T-helper 1 cell treated with Interleukin-12 subunit alpha and Interleukin-12 subunit beta and Interleukin-4 antibody, amounts not matched to agents 30 μg/mL and 1 μg/mL, for 36 hours (primary cell): Measurements from ENCODE around the gene NFKB1.

Experiments used
- H3K27ac Mint-ChIP-seq: one replicate; pipeline ENCODE4 v1.8.0; 2021; ENCODE audit warnings: mild to moderate bottlenecking, mixed read lengths
- H3K27me3 Mint-ChIP-seq: one replicate; pipeline ENCODE4 v1.8.0; 2021; ENCODE audit warnings: low read depth, mixed read lengths
- H3K36me3 Mint-ChIP-seq: one replicate; pipeline ENCODE4 v1.8.0; 2021; ENCODE audit warnings: low read depth, mixed read lengths
- H3K4me1 Mint-ChIP-seq: one replicate; pipeline ENCODE4 v1.8.0; 2021; ENCODE audit warnings: low read depth, mixed read lengths
- H3K4me3 Mint-ChIP-seq: one replicate; pipeline ENCODE4 v1.8.0; 2021; ENCODE audit warnings: mild to moderate bottlenecking, moderate library complexity, mixed read lengths
- H3K9me3 Mint-ChIP-seq: one replicate; pipeline ENCODE4 v1.8.0; 2021; ENCODE audit warnings: mixed read lengths

NFKB1 gene

GRCh38 chr4:102506523-102506922 lies 5.4 kb downstream of the NFKB1 start:
- H3K27ac Mint-ChIP-seq: no peak overlapping the region
- no peaks in the 10 kb centered on the region for H3K27me3 Mint-ChIP-seq
- peaks cover 28% of the 10 kb centered on the region for H3K36me3 Mint-ChIP-seq
- peaks cover 43% of the 10 kb centered on the region for H3K4me1 Mint-ChIP-seq
- H3K4me3 Mint-ChIP-seq: no peak overlapping the region
- H3K9me3 Mint-ChIP-seq: no peaks in the 10 kb centered on the region

DNA sequence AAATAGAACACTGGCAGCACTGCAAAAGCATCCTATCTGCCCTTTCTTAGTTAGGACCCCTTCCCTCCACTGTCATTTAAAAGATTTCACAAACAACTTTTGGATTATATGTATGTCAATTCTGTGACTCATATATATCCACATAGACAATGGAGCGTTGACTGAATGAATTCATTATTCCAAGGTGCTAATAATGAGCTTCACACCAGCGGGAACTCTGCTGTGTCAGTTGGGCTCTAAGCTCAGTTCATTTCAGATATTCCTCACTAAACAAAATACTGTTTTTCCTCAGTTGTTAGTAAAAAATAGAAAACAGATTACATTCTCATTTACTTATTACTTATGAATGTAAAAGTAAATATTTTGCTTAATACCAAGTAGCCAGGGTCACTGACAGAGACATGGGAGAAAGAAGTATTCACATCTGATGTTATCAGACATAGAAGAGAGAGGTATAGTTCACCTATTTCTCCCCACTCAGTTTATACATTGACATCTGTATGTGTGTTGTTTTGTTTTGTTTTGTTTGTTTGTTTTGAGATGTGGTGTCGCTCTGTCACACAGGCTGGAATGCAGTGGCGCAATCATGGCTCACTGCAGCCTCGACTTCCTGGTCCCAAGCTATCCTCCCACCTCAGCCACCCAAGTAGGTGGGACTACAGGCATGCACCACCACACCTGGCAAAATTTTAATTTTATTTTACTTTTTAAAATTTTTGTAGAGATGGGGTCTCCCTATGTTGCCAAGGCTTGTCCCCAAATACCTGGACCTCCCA lies 10.9 kb downstream of the NFKB1 start:
- H3K36me3 Mint-ChIP-seq: peaks cover 39% of the 10 kb centered on the region
- peaks cover 38% of the 10 kb centered on the region for H3K4me1 Mint-ChIP-seq
- H3K27ac Mint-ChIP-seq: no peak overlapping the region
- H3K9me3 Mint-ChIP-seq: peaks cover 10% of the 10 kb centered on the region
- no peak overlapping the region for H3K4me3 Mint-ChIP-seq
- H3K27me3 Mint-ChIP-seq: no peaks in the 10 kb centered on the region

DNA sequence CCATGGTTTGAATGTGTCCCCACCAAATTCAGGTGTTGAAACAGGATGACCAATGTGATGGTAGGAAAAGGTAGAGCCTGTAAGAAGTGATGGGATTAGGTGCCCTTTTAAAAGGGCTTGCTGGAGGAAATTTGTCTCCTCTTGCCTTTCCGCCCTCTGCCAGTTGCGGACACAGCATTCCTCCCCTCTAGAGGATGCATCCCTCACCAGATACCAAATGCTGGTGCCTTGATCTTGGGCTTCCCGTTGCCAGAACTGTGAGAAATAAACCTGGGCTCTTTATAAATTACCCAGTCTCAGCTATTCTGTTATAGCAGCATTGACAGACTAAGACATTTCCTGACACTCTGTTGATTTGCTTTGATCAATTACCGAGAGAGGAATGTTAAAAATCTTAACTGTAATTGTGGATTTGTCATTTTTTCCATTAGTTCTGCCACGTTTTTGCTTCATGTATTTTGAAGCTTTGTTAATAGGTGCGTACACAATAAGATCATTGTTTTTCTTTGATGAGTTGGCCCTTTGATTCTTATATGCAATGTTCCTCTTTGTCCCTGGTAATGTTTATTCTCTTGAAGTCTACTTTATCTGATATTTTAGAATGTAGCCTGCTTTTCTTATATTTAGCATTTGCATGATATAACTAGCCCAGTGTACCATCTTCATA lies 13.3 kb downstream of the NFKB1 start:
- Mint-ChIP-seq H3K36me3 (peaks cover 37% of the 10 kb centered on the region), H3K4me1 (peaks cover 42% of the 10 kb centered on the region), H3K9me3 (peaks cover 10% of the 10 kb centered on the region), H3K27me3 (no peaks in the 10 kb centered on the region), H3K27ac (no peak overlapping the region), H3K4me3 (no peak overlapping the region)

DNA sequence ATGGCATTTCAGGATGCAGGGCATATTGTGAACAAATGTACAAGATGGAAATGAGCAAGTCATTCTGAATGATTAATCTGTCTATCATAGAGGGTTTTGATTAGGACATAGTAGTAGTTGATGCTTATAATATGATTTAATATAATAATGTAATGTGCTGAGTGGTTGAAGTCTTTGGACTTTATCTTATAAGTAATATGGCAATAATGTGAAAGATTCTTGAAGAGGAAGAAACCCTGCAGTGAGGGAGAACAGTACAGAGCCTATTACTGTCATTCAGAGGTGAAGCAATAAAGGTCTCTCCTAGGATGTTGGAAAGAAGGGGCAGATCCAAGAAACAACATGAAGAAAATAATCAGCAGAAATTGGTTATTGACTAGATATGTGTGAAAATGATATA lies 16.6 kb downstream of the NFKB1 start:
- no peaks in the 10 kb centered on the region for H3K27me3 Mint-ChIP-seq
- H3K4me3 Mint-ChIP-seq: no peak overlapping the region
- peaks cover 27% of the 10 kb centered on the region for H3K36me3 Mint-ChIP-seq
- peaks cover 49% of the 10 kb centered on the region for H3K4me1 Mint-ChIP-seq
- peaks cover 10% of the 10 kb centered on the region for H3K9me3 Mint-ChIP-seq
- H3K27ac Mint-ChIP-seq: no peak overlapping the region

DNA sequence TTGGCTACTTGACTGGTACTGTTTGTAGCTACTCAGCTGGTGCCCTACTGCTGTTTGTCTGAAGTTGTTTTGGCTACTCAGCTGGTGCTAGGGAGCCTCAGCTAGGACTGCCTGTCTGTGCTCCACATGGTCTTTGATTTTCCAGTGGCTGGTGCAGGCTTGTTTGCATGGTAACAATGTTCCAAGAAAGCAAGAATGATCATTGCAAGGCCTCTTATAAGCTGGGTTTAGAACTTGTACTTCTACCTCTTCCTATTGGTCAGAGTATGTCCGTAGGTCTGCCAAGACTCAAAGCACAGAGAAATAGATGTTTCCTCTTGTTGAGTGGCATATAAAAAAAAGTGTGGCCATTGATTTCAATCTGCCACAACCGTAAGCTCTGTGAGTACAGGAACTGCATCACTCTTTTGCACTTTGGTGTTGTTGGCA lies 17.6 kb downstream of the NFKB1 start:
- Mint-ChIP-seq H3K36me3 (peaks cover 27% of the 10 kb centered on the region), H3K27me3 (no peaks in the 10 kb centered on the region), H3K9me3 (peaks cover 10% of the 10 kb centered on the region), H3K4me1 (peaks cover 57% of the 10 kb centered on the region), H3K4me3 (no peak overlapping the region), H3K27ac (no peak overlapping the region)

DNA sequence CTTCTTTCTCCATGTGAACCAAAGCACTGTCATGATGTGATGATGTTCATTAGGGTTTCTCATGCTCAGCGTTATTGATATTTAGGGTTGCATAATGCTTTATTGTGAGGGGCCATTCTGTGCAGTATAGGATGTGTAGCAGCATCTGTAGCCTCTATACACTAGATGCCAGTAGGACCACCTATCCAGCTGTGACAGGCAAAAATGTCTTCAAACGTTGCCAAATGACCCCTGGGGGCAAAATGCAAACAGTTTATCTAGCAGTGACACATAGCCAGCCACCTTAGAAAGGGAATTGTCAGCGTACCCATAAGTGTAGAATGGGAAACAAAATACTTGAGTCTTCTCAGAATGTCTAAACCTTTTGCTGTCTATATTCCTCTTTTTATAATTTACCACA lies 18.8 kb downstream of the NFKB1 start:
- Mint-ChIP-seq H3K4me1 (peaks cover 57% of the 10 kb centered on the region), H3K36me3 (peaks cover 22% of the 10 kb centered on the region), H3K27ac (no peak overlapping the region), H3K27me3 (no peaks in the 10 kb centered on the region), H3K9me3 (peaks cover 10% of the 10 kb centered on the region), H3K4me3 (no peak overlapping the region)

DNA sequence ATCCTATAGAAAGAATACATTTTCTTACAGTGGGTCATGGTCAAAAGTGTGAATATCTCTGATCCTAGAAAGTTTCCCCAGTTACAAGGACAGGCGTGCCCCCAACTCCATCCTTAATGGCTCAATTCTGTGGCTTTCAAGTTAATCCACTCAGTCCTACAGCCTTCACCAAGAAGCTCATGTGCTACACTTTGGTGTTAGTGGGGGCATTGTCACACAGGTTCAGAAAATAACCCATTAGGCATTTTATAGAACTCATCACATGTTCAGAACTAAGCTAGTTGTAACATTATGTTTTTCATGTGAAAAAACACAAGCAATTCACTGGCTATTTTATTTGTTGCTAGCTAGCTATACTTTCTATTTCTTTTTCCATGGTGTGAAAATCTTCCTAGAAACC lies 20.4 kb downstream of the NFKB1 start:
- Mint-ChIP-seq H3K4me3 (no peak overlapping the region), H3K27ac (no peak overlapping the region), H3K27me3 (no peaks in the 10 kb centered on the region), H3K4me1 (peaks cover 64% of the 10 kb centered on the region), H3K36me3 (peaks cover 17% of the 10 kb centered on the region), H3K9me3 (peaks cover 2% of the 10 kb centered on the region)

DNA sequence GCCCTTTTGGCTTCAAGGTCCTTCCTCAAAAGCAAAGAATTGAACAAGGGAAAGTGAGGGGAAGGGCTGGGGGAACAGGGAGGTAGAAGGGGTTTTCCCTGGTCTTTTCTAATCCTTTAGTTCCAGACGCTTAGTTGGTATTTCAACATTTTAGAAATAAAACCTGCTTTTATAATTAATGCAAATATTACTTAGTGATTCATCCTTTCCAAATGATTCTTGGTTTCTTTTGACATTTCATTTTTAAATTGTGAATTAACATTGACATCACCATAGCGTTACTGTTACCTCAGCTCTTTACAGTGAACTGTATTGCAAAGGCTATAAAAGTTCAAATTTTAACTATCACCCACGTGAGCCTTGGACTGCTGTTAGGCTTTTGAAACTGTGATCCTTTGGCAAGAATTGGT lies 20.9 kb downstream of the NFKB1 start:
- Mint-ChIP-seq H3K4me3 (no peak overlapping the region), H3K36me3 (peaks cover 15% of the 10 kb centered on the region)

DNA sequence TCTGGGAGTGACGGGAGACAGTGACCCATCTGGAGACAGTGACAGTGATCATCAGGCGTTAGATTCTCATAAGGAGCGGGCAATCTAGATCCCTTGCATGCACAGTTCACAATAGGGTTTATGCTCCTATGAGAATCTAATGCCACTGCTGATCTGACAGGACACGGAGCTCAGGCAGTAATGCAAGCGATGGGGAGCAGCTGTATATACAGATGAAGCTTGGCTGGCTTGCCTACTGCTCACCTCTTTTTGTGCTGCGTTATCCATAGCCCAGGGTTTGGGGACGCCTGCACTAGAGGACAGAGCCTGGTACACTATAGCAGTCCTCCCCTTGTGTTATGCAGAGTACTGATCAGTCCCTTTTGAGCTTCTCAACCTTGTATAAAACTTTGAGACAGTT lies 23.5 kb downstream of the NFKB1 start:
- peak overlapping the region; percentile 70 for H3K27ac Mint-ChIP-seq
- H3K4me1 Mint-ChIP-seq: peaks cover 69% of the 10 kb centered on the region
- H3K9me3 Mint-ChIP-seq: no peaks in the 10 kb centered on the region
- no peaks in the 10 kb centered on the region for H3K27me3 Mint-ChIP-seq
- peaks cover 24% of the 10 kb centered on the region for H3K36me3 Mint-ChIP-seq
- H3K4me3 Mint-ChIP-seq: no peak overlapping the region

More for the DNA sequence above, 20.9 kb downstream of the NFKB1 start:
- Mint-ChIP-seq H3K4me1 (peaks cover 65% of the 10 kb centered on the region), H3K27me3 (no peaks in the 10 kb centered on the region), H3K9me3 (no peaks in the 10 kb centered on the region), H3K27ac (no peak overlapping the region)

GRCh38 chr4:102525097-102525496 lies 23.9 kb downstream of the NFKB1 start:
- H3K36me3 Mint-ChIP-seq: peaks cover 28% of the 10 kb centered on the region
- no peaks in the 10 kb centered on the region for H3K9me3 Mint-ChIP-seq
- H3K4me1 Mint-ChIP-seq: peaks cover 71% of the 10 kb centered on the region
- H3K4me3 Mint-ChIP-seq: peak overlapping the region; percentile 28
- H3K27ac Mint-ChIP-seq: peak overlapping the region; percentile 70
- no peaks in the 10 kb centered on the region for H3K27me3 Mint-ChIP-seq

DNA sequence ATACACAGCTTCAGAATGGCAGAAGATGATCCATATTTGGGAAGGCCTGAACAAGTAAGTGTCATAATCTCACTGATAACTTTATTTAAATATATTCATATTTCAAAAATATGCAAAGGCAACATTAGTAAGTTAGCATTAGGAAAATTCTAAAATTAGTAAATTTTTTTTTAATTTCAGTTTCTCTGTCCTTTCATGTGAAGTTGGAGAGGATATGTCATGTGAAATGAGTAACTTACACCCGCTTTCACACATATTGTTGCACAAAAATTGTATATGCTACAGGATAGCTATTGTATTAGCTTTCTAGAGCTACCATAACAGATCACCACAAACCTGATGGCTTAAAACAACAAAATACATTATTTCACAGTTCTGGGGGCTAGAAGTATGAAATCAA lies 24.3 kb downstream of the NFKB1 start:
- Mint-ChIP-seq H3K4me1 (peaks cover 71% of the 10 kb centered on the region), H3K9me3 (no peaks in the 10 kb centered on the region), H3K27me3 (no peaks in the 10 kb centered on the region), H3K36me3 (peaks cover 28% of the 10 kb centered on the region), H3K27ac (peak overlapping the region; percentile 70), H3K4me3 (peak overlapping the region; percentile 28)

- no peak overlapping the region for H3K4me3 Mint-ChIP-seq
Measured at GRCh38 chr4:102526532-102526931, 25.4 kb downstream of the NFKB1 start.

DNA sequence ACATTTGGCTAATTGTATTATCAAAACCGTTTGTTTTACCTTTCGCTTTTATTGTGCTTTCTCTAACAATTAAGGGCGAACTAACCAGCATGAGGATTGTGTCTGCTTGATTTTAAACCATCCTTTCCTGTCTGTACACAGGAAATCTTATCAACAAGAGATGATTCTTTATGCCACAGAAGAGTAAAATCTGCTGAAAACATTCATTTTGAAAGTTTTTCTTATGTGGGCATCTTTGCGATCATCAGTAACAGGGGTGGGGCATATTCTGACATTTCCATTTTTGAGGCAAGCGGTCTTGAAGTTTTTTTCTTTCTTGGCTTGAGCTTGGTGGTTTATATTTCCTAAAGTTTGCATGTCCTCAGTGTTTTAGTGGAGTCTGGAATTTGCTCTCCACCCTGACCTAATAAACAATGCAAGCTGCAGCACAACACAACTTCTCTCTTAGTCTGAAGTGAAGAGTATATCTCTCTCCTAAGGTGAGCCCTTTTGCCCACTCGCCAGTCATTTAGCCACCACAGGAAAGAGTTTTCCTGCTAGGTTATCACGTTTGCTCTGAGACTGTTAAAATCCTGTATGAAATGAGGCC lies 26.6 kb downstream of the NFKB1 start:
- Mint-ChIP-seq H3K4me3 (peak overlapping the region; percentile 54), H3K27ac (peak overlapping the region; percentile 79), H3K27me3 (no peaks in the 10 kb centered on the region), H3K36me3 (peaks cover 37% of the 10 kb centered on the region), H3K9me3 (no peaks in the 10 kb centered on the region), H3K4me1 (peaks cover 63% of the 10 kb centered on the region)

More at GRCh38 chr4:102526532-102526931, 25.4 kb downstream of the NFKB1 start:
- peaks cover 71% of the 10 kb centered on the region for H3K4me1 Mint-ChIP-seq
- H3K27me3 Mint-ChIP-seq: no peaks in the 10 kb centered on the region
- no peaks in the 10 kb centered on the region for H3K9me3 Mint-ChIP-seq
- H3K27ac Mint-ChIP-seq: no peak overlapping the region
- H3K36me3 Mint-ChIP-seq: peaks cover 33% of the 10 kb centered on the region

GRCh38 chr4:102529977-102530376 lies 28.8 kb downstream of the NFKB1 start:
- Mint-ChIP-seq H3K36me3 (peaks cover 46% of the 10 kb centered on the region), H3K4me3 (no peak overlapping the region), H3K27ac (no peak overlapping the region), H3K27me3 (no peaks in the 10 kb centered on the region), H3K4me1 (peaks cover 66% of the 10 kb centered on the region), H3K9me3 (no peaks in the 10 kb centered on the region)

DNA sequence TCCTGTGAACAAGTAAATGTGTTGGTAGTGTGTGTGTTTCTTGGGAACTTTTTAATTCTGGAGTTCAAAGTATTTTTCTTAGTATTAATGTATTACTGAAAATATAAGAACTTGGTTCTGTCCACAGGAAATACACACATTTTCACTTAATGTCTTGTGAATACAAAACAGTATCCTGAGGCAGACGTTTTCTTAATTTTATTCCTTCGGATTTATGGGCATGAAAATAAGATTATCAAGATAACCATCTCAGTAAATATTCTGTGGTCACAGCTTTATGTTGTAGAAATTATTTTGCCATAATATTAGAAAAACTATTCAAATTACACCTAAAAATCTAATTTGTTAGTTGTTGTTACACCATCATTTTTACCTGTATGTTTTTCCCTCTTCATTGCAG lies 29.8 kb downstream of the NFKB1 start:
- Mint-ChIP-seq H3K4me3 (no peak overlapping the region), H3K36me3 (peaks cover 41% of the 10 kb centered on the region)

More for the DNA sequence above, 29.8 kb downstream of the NFKB1 start:
- peaks cover 66% of the 10 kb centered on the region for H3K4me1 Mint-ChIP-seq
- H3K9me3 Mint-ChIP-seq: no peaks in the 10 kb centered on the region
- no peak overlapping the region for H3K27ac Mint-ChIP-seq
- H3K27me3 Mint-ChIP-seq: no peaks in the 10 kb centered on the region
